Vagina (tissue), 2 donors: ENCODE measurements around the gene RSPO1. TPM values are rescaled to one million over a fixed set of nuclear protein-coding genes. Genes with fewer than 3 reads are reported as not detected.

Source experiments
- DNase-seq, 2 donors: peaks; one replicate each; pipeline ENCODE4 v3.0.0-alpha.2; 2017; ENCODE audit errors: extremely low spot score in 2 of 2
- H3K27ac ChIP-seq: fragments of 200-600 bp; sonication (generic); one replicate; pipeline ENCODE4 v1.5.1; 2019
- H3K27me3 ChIP-seq: fragments of 200-600 bp; sonication (generic); one replicate; pipeline ENCODE4 v1.5.1; 2019
- H3K36me3 ChIP-seq, 2 donors: fragments of 200-600 bp; sonication (generic); one replicate each; pipeline ENCODE4 v1.5.1; 2017 to 2019
- H3K4me1 ChIP-seq: fragments of 200-600 bp; sonication (generic); one replicate; pipeline ENCODE4 v1.5.1; 2019
- H3K4me3 ChIP-seq, 2 donors: fragments of 200-600 bp; sonication (generic); 1 replicate in 1 of 2; 2 replicates in 1 of 2; pipeline ENCODE4 v1.5.1; 2016 to 2019
- H3K9me3 ChIP-seq: fragments of 200-600 bp; sonication (generic); one replicate; pipeline ENCODE4 v1.5.1; 2019
- CTCF ChIP-seq, 3 experiments: fragments of 450-650 bp in 2 of 3; fragments of 200-600 bp in 1 of 3; sonication (generic) in 1 of 3; IDR thresholded peaks; one replicate each; pipeline ENCODE4 v1.5.1; 2017 to 2019; ENCODE audit warnings: antibody characterized with exemption in 3 of 3, mild to moderate bottlenecking in 2 of 3, moderate library complexity in 2 of 3
- POLR2A ChIP-seq, 2 donors: fragments of 450-650 bp; IDR thresholded peaks; one replicate each; pipeline ENCODE4 v1.6.1; 2017; ENCODE audit warnings: antibody characterized with exemption in 2 of 2, mild to moderate bottlenecking in 2 of 2, moderate library complexity in 2 of 2
- POLR2AphosphoS5 ChIP-seq, 2 donors: sonication (generic); formaldehyde crosslinking; IDR thresholded peaks; one replicate each; pipeline ENCODE4 v1.9.0; 2017; ENCODE audit warnings: antibody characterized with exemption in 2 of 2, mild to moderate bottlenecking in 2 of 2, low read depth in 1 of 2; ENCODE audit not compliant: insufficient read depth in 1 of 2
- intact Hi-C: fragments of 100-400 bp; cut with DNase I; formaldehyde crosslinking; loops from one replicate; pipeline ENCODE4 v1.15.1; 2023
- total RNA-seq: library from RNA; depleted of rRNA; stranded (reverse); fragments of >200 nt; gene quantifications from one replicate; pipeline ENCODE4 v1.2.3, GENCODE V29; 2016

Gene RSPO1
- total RNA-seq, 1 donor from 2014 or later: 23.3 TPM

DNA sequence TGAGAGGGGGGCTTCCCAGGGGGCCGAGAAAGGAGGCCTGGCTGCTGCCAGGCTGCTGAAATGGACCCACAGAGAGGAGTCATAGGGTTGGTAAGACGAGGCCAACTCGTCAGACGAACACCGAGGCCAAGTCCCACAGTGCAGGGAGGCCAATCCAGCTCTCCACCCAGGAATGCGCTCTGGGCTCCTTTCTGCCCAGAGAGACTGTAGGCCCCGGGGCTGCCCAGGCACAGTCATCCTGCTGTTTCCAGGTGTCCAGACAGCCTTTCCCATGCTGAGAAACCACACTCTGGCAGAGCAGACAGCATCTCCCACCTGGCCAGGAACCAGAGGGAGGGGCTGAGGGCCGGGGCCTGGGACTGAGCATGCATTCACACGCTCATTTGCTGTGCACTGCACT, 26.7 kb upstream of the RSPO1 start:
- Histone ChIP-seq H3K27me3 (no peaks in the 10 kb centered on the region), H3K27ac (no peak overlapping the region)
- intact Hi-C loops: no loop called here

DNA sequence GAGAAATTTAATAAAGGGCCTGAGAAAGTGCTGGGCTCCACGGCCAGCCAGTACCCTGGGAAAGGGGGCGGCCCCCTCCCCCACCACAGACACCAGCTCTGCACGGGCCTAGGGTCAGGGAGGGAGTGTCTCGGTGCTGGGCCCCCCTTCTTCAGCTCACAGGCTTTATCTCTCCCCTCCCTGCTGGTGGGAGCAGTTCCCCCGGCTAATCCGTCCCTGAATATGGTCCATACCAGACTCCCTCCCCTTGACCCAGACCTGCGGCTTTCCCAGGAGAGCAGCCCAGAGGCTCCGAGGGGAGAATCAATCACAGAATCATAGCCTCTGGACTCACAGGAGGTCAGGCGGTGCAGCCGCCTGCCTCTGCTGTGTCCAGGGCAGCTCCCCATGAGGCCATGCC, 26.0 kb upstream of the RSPO1 start:
- H3K36me3 ChIP-seq: no peaks in the 10 kb centered on the region
- intact Hi-C loops: no loop called here
- H3K4me3 ChIP-seq: no peak overlapping the region
- H3K9me3 ChIP-seq: no peaks in the 10 kb centered on the region
- H3K27me3 ChIP-seq: no peaks in the 10 kb centered on the region
- no peak for DNase-seq
- H3K27ac ChIP-seq: no peak overlapping the region
- no peaks in the 10 kb centered on the region for H3K4me1 ChIP-seq
- no peak for TF ChIP-seq CTCF (IDR thresholded peaks at IDR 0.05)
- TF ChIP-seq POLR2A (IDR thresholded peaks at IDR 0.05): no peak
- TF ChIP-seq POLR2AphosphoS5 (IDR thresholded peaks at IDR 0.05; ENCODE audit: insufficient read depth in 1 of 2, low read depth in 1 of 2): no peak

More for the DNA sequence above, 26.7 kb upstream of the RSPO1 start:
- Histone ChIP-seq H3K9me3 (no peaks in the 10 kb centered on the region), H3K4me3 (no peak overlapping the region), H3K4me1 (no peaks in the 10 kb centered on the region), H3K36me3 (no peaks in the 10 kb centered on the region)
- DNase-seq: no peak
- TF ChIP-seq POLR2AphosphoS5 (IDR thresholded peaks at IDR 0.05; ENCODE audit: insufficient read depth in 1 of 2, low read depth in 1 of 2): no peak
- TF ChIP-seq POLR2A (IDR thresholded peaks at IDR 0.05): no peak
- TF ChIP-seq CTCF (IDR thresholded peaks at IDR 0.05): no peak

DNA sequence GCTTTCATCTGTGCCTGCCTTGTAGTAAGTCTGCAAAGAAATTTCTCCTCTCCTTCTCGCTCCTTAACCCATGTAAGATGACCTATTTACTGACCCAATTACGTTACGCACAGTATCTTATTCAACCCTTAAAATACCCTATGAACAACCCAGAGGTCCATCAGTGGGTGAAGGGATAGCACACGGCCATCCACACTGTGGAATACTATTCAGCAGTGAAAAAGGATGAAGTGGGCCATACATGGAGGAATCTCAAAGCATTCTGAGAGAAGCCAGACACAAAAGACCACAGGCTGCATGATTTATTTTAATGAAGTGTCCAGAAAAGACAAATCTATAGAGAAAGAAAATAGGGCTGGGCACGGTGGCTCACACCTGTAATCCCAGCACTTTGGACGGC, 23.8 kb upstream of the RSPO1 start:
- Histone ChIP-seq H3K4me3 (no peak overlapping the region), H3K36me3 (no peaks in the 10 kb centered on the region), H3K4me1 (no peaks in the 10 kb centered on the region), H3K9me3 (no peaks in the 10 kb centered on the region), H3K27ac (no peak overlapping the region), H3K27me3 (no peaks in the 10 kb centered on the region)
- DNase-seq: no peak
- TF ChIP-seq POLR2A (IDR thresholded peaks at IDR 0.05) (no peak), CTCF (IDR thresholded peaks at IDR 0.05) (no peak), POLR2AphosphoS5 (IDR thresholded peaks at IDR 0.05; ENCODE audit: insufficient read depth in 1 of 2, low read depth in 1 of 2) (no peak)
- intact Hi-C loops: no loop called here

DNA sequence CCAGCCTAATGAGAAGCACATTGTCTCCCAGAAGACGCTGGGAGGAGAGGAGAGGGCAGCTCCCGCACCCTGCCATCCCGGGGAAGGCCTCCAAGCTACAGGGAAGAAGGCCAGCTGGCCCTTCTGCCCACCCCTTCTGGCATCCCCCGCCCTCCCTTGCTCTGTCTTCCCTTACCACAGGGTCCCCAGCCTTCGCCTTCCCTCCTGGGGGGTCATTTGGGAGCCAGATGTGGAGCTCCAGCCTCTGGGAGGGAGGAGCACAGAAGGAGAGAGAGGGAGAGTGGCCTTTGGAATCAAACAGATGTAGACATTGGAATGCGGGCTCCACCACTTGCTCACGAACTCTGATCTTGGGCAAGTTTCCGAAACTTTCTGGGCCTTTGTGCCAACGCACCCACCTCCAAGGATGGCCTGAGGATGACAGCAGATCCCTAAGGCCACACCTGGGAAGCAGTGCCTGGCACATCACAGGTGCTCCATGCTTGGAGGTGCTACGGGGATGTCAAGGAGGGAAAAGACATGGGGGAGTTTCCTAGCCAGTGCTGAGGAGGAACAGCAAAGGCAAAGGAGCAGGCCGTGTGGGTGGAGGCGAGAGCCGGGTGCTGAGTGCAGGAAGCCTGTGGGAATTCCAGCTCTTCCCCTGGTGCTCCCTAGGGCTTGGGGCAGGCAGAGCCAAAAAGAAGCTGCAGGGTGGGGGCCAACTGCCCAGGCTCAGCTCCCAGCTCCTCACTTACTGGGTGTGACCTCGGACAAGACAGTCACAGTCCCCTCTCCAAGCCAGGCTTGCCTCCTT, 23.1 kb upstream of the RSPO1 start:
- no peak for DNase-seq

More for the DNA sequence above, 23.1 kb upstream of the RSPO1 start:
- no peaks in the 10 kb centered on the region for H3K27me3 ChIP-seq
- H3K4me1 ChIP-seq: no peaks in the 10 kb centered on the region
- H3K4me3 ChIP-seq: no peak overlapping the region
- H3K36me3 ChIP-seq: no peaks in the 10 kb centered on the region
- TF ChIP-seq POLR2AphosphoS5 (IDR thresholded peaks at IDR 0.05; ENCODE audit: insufficient read depth in 1 of 2, low read depth in 1 of 2): no peak
- TF ChIP-seq POLR2A (IDR thresholded peaks at IDR 0.05): no peak
- TF ChIP-seq CTCF (IDR thresholded peaks at IDR 0.05): no peak
- H3K9me3 ChIP-seq: no peaks in the 10 kb centered on the region
- intact Hi-C loops: no loop called here
- H3K27ac ChIP-seq: no peak overlapping the region
